ENCODE measurements around the gene SPACA9.
A peak's percentile ranks its signal among the peaks of the same experiment; 100 is the strongest.

The SPACA9 gene

DNA sequence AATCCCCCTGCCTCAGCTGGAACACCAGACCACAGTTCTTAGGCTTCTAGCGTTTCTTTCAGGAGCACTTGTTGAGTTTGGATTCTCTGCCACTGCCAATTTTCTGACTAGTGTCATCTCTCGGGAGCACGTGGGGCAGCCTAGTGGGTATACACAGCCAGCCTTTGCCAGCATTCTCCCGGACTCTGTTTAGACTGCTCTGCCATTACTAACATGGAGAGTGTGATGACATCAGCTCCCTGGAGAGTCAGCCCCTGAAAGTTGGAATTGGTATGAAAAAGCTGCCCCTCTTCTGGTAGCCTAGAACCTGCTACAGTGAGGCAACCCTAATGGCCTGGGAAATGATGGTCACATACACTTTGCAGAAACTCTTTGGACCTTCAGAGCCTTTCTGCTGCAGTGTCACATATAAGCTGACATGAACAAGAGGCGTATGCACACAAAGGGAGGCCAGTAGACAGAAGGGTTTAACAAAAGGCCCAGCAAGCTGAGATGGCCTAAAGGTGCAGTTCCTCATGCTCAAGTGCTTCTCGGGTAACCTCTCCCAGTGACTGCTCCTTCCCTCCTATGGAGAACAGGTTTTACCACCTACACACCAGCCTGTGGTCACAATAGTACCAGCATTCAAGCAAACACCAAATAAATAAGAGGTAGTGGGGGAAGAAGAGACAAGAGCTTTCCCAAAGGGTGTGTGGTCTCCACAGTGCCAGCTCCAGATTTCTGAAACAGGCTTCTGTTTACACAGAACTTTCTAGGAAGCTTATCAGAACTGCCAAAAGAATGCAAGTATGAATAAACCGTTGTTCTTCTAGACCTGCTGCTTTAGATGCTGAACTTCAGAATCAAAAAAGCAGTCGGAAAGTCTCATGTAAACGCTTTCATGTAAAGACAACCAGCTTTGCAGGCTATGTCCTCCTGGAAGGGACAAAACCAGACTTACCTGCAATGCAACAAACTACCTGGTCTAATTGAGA lies 16.5 kb downstream of the SPACA9 start:
- Mint-ChIP-seq H3K27ac (no peak overlapping the region), H3K4me1 (ENCODE audit: low read depth) (no peaks in the 10 kb centered on the region), H3K4me3 (no peak overlapping the region), H3K36me3 (ENCODE audit: low read depth) (peaks cover 68% of the 10 kb centered on the region), H3K27me3 (no peaks in the 10 kb centered on the region), H3K9me3 (no peaks in the 10 kb centered on the region)
- no peak for DNase-seq

DNA sequence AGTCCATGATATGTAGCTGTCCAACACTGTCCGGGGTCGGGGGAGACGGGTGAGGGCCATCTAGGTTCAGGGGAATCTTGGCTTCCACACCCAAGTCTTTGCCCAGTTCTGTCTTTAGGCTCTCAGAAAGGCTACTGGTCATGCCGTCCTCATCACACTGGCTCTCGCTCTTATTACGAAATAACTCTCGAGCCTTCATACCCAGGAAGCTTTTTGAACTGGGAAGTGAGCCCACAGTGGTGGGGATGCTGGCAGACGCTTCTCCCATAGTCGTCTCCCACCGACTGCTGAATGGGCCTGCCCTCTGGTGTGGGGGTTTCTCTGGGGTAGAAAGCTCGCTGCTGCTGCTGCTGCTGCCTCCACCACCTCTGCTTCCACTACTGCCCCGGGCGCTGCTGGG lies 17.6 kb downstream of the SPACA9 start:
- Mint-ChIP-seq H3K4me3 (no peak overlapping the region), H3K27me3 (no peaks in the 10 kb centered on the region), H3K27ac (no peak overlapping the region), H3K36me3 (ENCODE audit: low read depth) (peaks cover 80% of the 10 kb centered on the region), H3K4me1 (ENCODE audit: low read depth) (peaks cover 3% of the 10 kb centered on the region), H3K9me3 (no peaks in the 10 kb centered on the region)
- DNase-seq, result no peak

DNA sequence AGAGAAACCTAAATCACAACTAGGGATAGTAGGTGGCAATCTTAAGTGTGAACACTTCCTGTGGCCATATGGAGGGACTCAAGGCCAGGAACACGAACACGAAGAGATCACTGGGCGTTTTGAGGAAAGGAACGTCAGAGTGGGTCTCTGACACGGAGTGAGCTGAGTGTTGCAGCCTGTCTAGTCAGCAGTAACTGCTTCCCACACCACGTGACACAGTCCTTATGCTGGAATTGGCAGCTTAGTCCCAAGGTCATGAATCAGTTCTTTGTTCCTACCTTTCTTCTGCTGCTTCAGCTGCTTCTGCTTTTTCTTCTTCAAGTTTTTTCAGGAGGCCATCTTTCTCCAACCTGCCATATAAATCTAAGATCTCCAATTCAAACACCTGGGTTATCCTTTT lies 18.2 kb downstream of the SPACA9 start:
- peaks cover 7% of the 10 kb centered on the region for H3K4me1 Mint-ChIP-seq (ENCODE audit: low read depth)
- peaks cover 86% of the 10 kb centered on the region for H3K36me3 Mint-ChIP-seq (ENCODE audit: low read depth)
- DNase-seq, result no peak
- no peaks in the 10 kb centered on the region for H3K9me3 Mint-ChIP-seq
- no peaks in the 10 kb centered on the region for H3K27me3 Mint-ChIP-seq
- H3K27ac Mint-ChIP-seq, result no peak overlapping the region
- no peak overlapping the region for H3K4me3 Mint-ChIP-seq

DNA sequence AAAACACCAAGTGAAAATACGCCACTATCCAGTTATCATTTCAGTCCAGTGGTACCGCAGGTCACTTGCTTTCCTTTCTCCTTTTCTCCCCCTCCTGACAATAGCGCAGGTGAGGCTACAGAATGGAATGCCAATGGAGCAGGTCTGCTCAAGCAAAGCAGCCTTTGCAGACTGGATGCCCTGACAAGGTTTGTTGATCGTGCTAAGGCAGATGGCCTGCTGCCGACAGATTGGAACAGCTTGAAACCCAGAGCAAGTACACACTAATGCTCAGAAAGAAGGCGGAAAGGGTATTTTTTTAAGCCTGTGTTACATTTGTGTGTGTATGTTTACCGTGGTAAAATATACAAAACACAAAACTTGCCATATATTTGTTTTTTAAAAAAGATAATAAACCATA lies 19.4 kb downstream of the SPACA9 start:
- Mint-ChIP-seq H3K36me3 (ENCODE audit: low read depth) (peaks cover 90% of the 10 kb centered on the region), H3K4me3 (no peak overlapping the region), H3K4me1 (ENCODE audit: low read depth) (peaks cover 12% of the 10 kb centered on the region), H3K27ac (no peak overlapping the region), H3K27me3 (no peaks in the 10 kb centered on the region), H3K9me3 (no peaks in the 10 kb centered on the region)
- DNase-seq, result no peak

DNA sequence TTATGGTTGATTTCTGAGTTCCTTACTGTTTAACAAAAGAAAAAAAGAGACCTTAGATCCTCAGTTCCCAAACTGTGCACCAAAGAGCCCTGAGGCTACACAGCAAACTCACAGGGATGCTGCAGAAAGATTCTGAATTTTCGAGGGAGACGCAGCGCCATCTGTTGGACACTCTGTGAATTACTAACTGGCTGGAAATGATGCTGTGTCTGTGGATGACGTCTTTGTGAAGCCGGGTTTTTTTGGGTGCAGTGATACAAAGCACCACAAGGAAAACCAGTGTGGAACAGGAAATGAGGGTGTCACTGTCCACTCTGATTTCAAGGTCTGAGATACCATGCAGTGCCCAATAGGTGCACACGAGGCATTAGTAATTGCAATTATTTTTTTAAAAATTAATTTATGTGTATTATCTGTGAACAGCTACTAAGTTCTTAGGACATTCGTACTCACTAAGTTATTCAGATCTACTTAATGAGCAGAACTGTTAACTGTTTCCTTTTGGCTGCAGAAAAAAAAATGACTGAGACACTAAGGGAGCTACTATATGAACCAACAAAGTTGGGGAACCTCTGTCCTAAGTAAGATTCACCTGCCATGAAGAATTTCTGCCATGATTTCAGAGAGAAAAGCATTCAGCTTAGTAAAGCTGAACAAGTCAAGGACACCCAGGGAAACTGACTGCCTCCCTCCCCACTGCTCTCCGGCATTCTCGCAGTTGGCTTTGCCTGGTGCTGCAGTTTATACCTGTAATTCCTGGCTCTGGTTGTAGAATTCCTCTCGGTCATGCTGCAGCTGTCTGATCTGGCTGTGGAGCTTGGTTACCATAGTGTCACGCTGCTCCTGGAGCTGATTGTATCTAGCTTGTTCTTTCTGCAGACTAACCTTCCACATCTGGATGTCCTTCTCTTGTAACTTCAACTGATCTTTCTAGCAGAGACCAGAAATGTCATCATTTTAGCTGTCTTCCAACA lies 23.4 kb downstream of the SPACA9 start:
- Mint-ChIP-seq H3K4me3 (no peak overlapping the region), H3K27me3 (no peaks in the 10 kb centered on the region), H3K27ac (no peak overlapping the region), H3K9me3 (no peaks in the 10 kb centered on the region), H3K36me3 (ENCODE audit: low read depth) (peaks cover 85% of the 10 kb centered on the region), H3K4me1 (ENCODE audit: low read depth) (peaks cover 12% of the 10 kb centered on the region)
- peak; percentile 80 for DNase-seq

DNA sequence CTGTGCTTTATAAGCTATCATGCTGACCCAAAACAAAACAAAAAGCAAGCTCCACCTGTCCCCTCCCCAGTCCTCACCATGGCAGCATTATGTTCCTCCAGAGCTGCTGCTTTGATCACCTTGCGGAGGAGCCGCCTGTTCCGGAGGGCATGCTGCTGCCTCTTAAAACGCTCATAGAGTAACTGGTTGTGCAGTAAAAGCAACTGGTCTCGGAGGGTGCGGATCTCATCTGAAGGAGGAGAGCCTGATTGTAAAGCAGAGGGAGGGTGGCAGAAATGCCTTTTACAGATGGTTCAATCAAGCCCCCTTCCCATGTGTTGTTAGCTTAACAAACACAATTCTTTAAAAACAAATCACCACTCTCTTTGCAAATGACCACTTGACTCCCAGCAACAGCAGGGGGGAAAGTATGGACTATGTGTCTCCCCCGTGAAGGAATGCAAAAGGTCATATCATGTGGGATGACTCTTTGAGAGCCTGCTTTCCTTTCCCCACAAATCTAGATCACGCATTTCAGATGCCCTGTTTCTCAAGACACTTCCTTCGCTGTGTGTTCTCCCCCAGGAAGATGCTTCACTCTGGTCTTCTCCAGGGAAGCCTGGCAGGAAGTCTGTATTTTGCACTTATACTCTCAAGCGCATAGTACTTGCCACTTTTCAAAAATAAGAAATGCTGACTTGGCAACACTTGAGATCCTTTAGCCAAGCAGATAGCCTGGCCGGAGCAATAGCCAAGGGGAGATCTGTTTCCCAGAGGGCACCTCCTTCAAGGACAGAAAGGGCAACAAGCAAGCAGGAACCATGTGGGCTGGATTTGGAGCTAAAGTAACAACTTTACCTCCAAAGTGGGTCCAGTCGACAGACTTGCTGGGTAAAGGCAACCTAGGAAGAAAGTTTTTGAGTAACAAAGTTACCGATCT lies 25.1 kb downstream of the SPACA9 start:
- no peaks in the 10 kb centered on the region for H3K27me3 Mint-ChIP-seq
- H3K27ac Mint-ChIP-seq, result no peak overlapping the region
- DNase-seq, result no peak
- peaks cover 75% of the 10 kb centered on the region for H3K36me3 Mint-ChIP-seq (ENCODE audit: low read depth)
- H3K9me3 Mint-ChIP-seq, result no peaks in the 10 kb centered on the region
- no peak overlapping the region for H3K4me3 Mint-ChIP-seq
- H3K4me1 Mint-ChIP-seq (ENCODE audit: low read depth), result peaks cover 19% of the 10 kb centered on the region

DNA sequence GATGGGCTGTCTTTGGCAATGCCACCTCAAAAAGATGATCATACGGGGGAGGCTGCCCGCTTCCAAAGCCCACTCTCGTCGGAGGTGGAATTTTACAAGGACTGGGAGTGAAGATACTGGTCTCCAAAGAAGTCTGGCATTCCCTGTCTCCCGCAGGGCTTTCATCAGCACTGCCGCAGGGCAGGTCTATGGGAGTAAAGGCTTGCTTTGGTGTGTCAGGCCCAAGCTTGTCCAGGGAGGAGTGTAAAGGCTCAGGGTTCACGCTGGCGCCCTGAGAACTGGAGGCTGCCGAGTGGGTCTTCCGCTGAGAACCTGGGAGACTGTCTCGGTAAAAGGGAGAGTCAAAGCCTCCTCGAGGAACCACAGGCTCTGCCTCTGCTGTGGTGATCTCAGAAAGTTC lies 27.0 kb downstream of the SPACA9 start:
- Mint-ChIP-seq H3K27ac (no peak overlapping the region), H3K4me3 (no peak overlapping the region), H3K4me1 (ENCODE audit: low read depth) (peaks cover 26% of the 10 kb centered on the region)

DNA sequence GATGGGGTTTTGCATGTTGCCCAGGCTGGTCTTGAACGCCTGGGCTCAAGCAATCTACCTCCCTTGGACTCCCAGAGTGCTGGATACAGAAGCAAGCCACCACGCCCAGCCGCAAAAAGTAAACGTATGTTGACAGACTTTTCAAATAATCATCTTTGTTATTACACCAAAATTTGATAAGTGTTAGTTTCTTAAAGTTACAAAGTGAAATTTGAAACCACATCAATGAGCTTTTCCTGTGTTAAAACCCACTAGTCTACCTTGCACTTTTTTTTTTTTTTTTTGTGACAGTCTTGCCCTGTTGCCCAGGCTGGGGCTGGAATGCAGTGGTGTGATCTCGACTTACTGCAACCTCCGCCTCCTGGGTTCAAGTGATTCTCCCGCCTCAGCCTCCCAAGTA lies 29.9 kb downstream of the SPACA9 start:
- Mint-ChIP-seq H3K4me1 (ENCODE audit: low read depth) (peaks cover 14% of the 10 kb centered on the region), H3K9me3 (no peaks in the 10 kb centered on the region), H3K27me3 (no peaks in the 10 kb centered on the region), H3K36me3 (ENCODE audit: low read depth) (peaks cover 69% of the 10 kb centered on the region), H3K4me3 (no peak overlapping the region), H3K27ac (no peak overlapping the region)
- no peak for DNase-seq

More for the DNA sequence above, 27.0 kb downstream of the SPACA9 start:
- no peak for DNase-seq
- Mint-ChIP-seq H3K9me3 (no peaks in the 10 kb centered on the region), H3K27me3 (no peaks in the 10 kb centered on the region), H3K36me3 (ENCODE audit: low read depth) (peaks cover 74% of the 10 kb centered on the region)

DNA sequence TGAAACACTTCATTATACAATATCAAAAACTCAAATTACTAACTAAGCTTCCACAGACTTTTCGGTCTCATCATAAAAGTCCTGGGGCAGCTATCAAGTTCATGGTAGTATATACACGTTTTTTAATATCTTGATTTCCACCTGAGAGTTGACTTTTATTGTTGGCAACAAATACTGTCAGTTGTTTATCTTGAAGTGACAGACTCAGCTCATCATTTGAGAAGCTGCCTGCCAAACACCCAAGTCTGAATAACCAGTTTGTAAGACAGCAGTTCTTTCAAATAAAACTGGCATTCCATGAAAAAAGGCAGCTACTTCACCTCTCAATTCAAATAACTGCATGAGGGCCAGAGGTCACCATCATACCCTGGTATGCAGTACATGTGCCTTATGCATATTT lies 30.6 kb downstream of the SPACA9 start:
- no peak for DNase-seq
- H3K9me3 Mint-ChIP-seq, result no peaks in the 10 kb centered on the region
- peaks cover 14% of the 10 kb centered on the region for H3K4me1 Mint-ChIP-seq (ENCODE audit: low read depth)
- peaks cover 68% of the 10 kb centered on the region for H3K36me3 Mint-ChIP-seq (ENCODE audit: low read depth)
- no peaks in the 10 kb centered on the region for H3K27me3 Mint-ChIP-seq
- H3K27ac Mint-ChIP-seq, result no peak overlapping the region
- H3K4me3 Mint-ChIP-seq, result no peak overlapping the region

DNA sequence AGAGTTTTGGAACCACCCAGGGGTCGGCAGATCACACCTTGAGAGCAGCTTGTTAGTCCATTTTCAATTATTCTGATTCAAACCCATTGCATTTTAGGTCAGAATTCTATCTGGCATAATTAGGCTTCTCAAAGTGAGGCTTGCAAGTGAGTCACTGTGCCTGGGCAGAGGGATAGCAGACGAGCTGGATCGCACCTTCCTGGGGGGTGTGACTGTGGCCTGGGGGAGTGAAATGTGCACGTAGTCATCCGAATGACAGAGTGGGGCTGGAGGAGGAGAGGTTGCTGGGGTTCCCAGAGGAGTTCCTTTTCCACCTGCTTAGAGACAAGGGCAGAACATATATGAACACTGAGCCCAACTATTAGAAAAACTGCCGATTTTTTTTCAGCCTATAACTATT lies 31.7 kb downstream of the SPACA9 start:
- H3K9me3 Mint-ChIP-seq, result no peaks in the 10 kb centered on the region

DNA sequence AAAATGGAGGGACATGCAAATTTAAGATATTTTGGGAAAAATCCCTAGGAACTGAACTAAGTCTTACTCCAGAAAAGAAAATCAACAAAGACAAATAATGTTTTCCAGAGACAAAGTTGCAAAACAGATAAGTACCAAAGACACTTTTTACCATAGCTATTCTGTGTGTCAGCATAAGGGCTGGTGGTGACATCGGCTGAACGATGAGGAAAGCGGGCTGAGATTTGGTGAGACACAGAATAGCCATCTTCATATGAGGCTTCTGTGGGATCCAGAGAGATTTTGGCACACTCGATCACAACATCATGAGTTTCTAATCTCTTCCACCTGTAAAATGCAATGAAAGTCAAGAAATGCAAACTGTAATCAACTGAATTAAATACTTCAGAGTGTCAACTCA lies 33.4 kb downstream of the SPACA9 start:
- Mint-ChIP-seq H3K27me3 (no peaks in the 10 kb centered on the region), H3K27ac (no peak overlapping the region), H3K4me1 (ENCODE audit: low read depth) (peaks cover 14% of the 10 kb centered on the region), H3K4me3 (no peak overlapping the region), H3K36me3 (ENCODE audit: low read depth) (peaks cover 65% of the 10 kb centered on the region), H3K9me3 (no peaks in the 10 kb centered on the region)
- no peak for DNase-seq

More for the DNA sequence above, 31.7 kb downstream of the SPACA9 start:
- DNase-seq, result no peak
- Mint-ChIP-seq H3K4me3 (no peak overlapping the region), H3K27me3 (no peaks in the 10 kb centered on the region), H3K36me3 (ENCODE audit: low read depth) (peaks cover 64% of the 10 kb centered on the region), H3K4me1 (ENCODE audit: low read depth) (peaks cover 14% of the 10 kb centered on the region), H3K27ac (no peak overlapping the region)

DNA sequence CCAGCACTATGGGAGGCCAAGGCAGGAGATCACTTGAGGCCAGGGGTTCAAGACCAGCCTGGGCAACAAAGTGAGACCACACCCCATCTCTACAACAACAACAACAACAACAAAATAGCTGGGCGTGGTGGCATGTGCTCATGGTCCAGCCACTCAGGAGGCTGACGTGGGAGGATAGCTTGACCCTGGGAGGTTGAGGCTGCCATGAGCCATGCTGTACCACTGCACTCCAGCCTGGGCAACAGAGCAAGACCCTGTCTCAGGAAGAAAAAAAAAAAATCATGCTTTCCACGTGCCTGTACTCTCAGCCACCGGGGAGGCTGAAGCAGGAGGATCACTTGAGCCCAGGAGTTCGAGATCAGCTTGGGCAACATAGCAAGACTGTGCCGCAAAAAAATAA lies 36.2 kb downstream of the SPACA9 start:
- Mint-ChIP-seq H3K9me3 (no peaks in the 10 kb centered on the region), H3K27me3 (no peaks in the 10 kb centered on the region), H3K27ac (no peak overlapping the region), H3K4me3 (no peak overlapping the region), H3K36me3 (ENCODE audit: low read depth) (peaks cover 78% of the 10 kb centered on the region), H3K4me1 (ENCODE audit: low read depth) (no peaks in the 10 kb centered on the region)
- no peak for DNase-seq

DNA sequence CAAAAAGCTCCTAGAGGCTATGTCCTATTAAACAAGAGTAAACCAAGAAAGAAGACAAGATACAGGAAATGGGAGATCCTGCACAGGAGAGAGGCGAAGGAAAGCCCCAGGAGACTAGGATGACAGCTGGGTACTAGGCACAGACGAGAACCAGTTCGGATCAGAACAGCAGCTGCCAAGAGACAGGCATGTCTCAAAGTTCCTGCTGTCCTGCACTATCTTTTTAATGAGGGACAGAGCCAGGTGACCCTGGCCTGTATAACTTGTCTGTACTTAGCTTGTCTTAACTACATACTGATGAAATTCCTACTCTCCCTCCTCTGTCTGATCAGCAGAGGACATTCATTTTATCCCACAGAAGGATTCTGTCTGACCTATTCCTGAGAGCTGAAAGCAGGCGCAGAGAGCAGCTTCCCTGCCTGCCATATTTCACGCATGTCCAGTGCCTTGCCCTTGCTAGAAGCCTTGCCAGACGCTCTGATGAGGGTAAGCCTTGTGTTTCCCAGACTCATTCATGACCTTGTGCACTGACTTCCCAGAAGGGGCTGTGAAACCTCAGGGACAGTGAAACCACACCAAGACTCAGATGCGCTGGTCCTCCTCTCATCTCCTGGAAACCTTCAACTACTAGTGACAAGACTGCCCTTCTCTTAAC lies 41.0 kb downstream of the SPACA9 start:
- Mint-ChIP-seq H3K9me3 (no peaks in the 10 kb centered on the region), H3K36me3 (ENCODE audit: low read depth) (peaks cover 86% of the 10 kb centered on the region), H3K4me1 (ENCODE audit: low read depth) (no peaks in the 10 kb centered on the region), H3K4me3 (no peak overlapping the region), H3K27ac (no peak overlapping the region), H3K27me3 (no peaks in the 10 kb centered on the region)
- no peak for DNase-seq
